NB4 (cell line): ENCODE data around the gene PAX5.

ENCODE experiments used
- POLR2A ChIP-seq: IDR thresholded peaks from 2 replicates; pipeline ENCODE4 v1.6.1; 2011; ENCODE audit warnings: mild to moderate bottlenecking; ENCODE audit not compliant: insufficient read length; ENCODE audit errors: extremely low read depth
- TF ChIP-seq, protein P1 (sequence below): IDR thresholded peaks from one replicate; pipeline ENCODE4 v1.5.1; 2012; ENCODE audit warnings: low read depth, low read length

DNA sequence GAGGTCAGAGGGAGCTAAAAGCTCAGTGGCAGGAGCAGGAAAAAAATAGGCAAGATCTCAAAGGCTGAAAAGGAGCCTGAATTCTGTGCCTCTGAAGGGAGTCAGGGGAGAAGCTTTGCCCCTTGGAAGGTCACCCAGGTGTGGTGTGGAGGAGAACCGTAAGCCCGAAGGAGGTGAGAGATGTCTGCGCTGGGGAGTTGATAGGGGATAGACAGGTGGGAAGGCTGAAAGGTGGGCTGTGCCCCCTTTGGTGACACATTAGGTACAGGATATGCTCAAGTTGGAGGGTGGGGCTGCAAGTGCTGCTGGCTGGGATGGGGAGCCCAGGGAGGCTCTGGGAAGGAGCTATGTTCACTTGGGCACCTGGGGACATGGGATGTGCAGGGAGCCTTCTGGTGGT is 217.7 kb downstream of the PAX5 start:
- TF ChIP-seq, protein P1, sequence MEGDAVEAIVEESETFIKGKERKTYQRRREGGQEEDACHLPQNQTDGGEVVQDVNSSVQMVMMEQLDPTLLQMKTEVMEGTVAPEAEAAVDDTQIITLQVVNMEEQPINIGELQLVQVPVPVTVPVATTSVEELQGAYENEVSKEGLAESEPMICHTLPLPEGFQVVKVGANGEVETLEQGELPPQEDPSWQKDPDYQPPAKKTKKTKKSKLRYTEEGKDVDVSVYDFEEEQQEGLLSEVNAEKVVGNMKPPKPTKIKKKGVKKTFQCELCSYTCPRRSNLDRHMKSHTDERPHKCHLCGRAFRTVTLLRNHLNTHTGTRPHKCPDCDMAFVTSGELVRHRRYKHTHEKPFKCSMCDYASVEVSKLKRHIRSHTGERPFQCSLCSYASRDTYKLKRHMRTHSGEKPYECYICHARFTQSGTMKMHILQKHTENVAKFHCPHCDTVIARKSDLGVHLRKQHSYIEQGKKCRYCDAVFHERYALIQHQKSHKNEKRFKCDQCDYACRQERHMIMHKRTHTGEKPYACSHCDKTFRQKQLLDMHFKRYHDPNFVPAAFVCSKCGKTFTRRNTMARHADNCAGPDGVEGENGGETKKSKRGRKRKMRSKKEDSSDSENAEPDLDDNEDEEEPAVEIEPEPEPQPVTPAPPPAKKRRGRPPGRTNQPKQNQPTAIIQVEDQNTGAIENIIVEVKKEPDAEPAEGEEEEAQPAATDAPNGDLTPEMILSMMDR: no peak
- no peak for TF ChIP-seq POLR2A
